HG02943 (cell line): Measurements from ENCODE around the gene INSYN1.
A peak's percentile ranks its signal among the peaks of the same experiment; 100 is the strongest.
"Not testable (repeated sequence)": the region's sequence is repeated elsewhere in the genome, so short reads cannot be mapped to it uniquely, and the experiment has no call there.

Experiments used
- ATAC-seq: cut with Tn5 transposase; IDR thresholded peaks from one replicate; pipeline ENCODE4 v1.9.1; 2021; ENCODE audit warnings: mild to moderate bottlenecking, low read depth, moderate library complexity; ENCODE audit not compliant: unreplicated experiment

The INSYN1 gene

GRCh38 chr15:73717206-73717605 is 35.9 kb downstream of the INSYN1 start:
- no peak for ATAC-seq

GRCh38 chr15:73716417-73716816 is 36.7 kb downstream of the INSYN1 start:
- no peak for ATAC-seq

GRCh38 chr15:73715417-73715816 is 37.7 kb downstream of the INSYN1 start:
- ATAC-seq: no peak

- no peak for ATAC-seq
These were observed 38.4 kb downstream of the INSYN1 start for GRCh38 chr15:73714695-73715301.

- ATAC-seq: no peak
These were observed 41.0 kb downstream of the INSYN1 start for GRCh38 chr15:73712107-73712506.

- no peak for ATAC-seq
These were observed 41.6 kb downstream of the INSYN1 start for GRCh38 chr15:73711526-73711925.

GRCh38 chr15:73710321-73710720 is 42.8 kb downstream of the INSYN1 start:
- ATAC-seq: no peak

GRCh38 chr15:73709686-73710085 is 43.5 kb downstream of the INSYN1 start:
- ATAC-seq: no peak

- no peak for ATAC-seq
These were observed 43.9 kb downstream of the INSYN1 start for GRCh38 chr15:73709241-73709640.

GRCh38 chr15:73708691-73709090 is 44.5 kb downstream of the INSYN1 start:
- ATAC-seq: no peak

- ATAC-seq: no peak
These were observed 48.1 kb downstream of the INSYN1 start for GRCh38 chr15:73704869-73705645.

GRCh38 chr15:73704142-73704868 is 48.8 kb downstream of the INSYN1 start:
- not testable (repeated sequence) for ATAC-seq

- ATAC-seq: not testable (repeated sequence)
These were observed 49.5 kb downstream of the INSYN1 start for GRCh38 chr15:73703601-73704000.

- not testable (repeated sequence) for ATAC-seq
These were observed 50.6 kb downstream of the INSYN1 start for GRCh38 chr15:73702311-73703239.

GRCh38 chr15:73700041-73700842 is 52.9 kb downstream of the INSYN1 start:
- no peak for ATAC-seq

GRCh38 chr15:73699249-73700040 is 53.7 kb downstream of the INSYN1 start:
- ATAC-seq: no peak

GRCh38 chr15:73697033-73697467 is 56.1 kb downstream of the INSYN1 start:
- ATAC-seq: peak; percentile 70

GRCh38 chr15:73696641-73697001 is 56.5 kb downstream of the INSYN1 start:
- ATAC-seq: no peak
